NCI-H82 treated with DMSO at 0.1 percent for 48 hours (cell line): Measurements from ENCODE around the gene GAL3ST2.
"Not testable (repeated sequence)": the region's sequence is repeated elsewhere in the genome, so short reads cannot be mapped to it uniquely, and the experiment has no call there.

Experiments used
- DNase-seq: peaks from one replicate; lab custom pipeline; 2025; ENCODE audit not compliant: unreplicated experiment; lab: John Stamatoyannopoulos, UW

The GAL3ST2 gene

GRCh38 chr2:241791385-241791784 is 14.8 kb downstream of the GAL3ST2 start:
- DNase-seq, result not testable (repeated sequence)

GRCh38 chr2:241793385-241793784 is 16.8 kb downstream of the GAL3ST2 start:
- no peak for DNase-seq

GRCh38 chr2:241794250-241794823 is 17.7 kb downstream of the GAL3ST2 start:
- DNase-seq, result no peak

GRCh38 chr2:241795021-241795999 is 18.7 kb downstream of the GAL3ST2 start:
- DNase-seq, result no peak

- DNase-seq, result no peak
These were observed 19.6 kb downstream of the GAL3ST2 start for GRCh38 chr2:241796209-241796608.

GRCh38 chr2:241796610-241797138 is 20.1 kb downstream of the GAL3ST2 start:
- no peak for DNase-seq

GRCh38 chr2:241797441-241798080 is 20.9 kb downstream of the GAL3ST2 start:
- DNase-seq, result no peak

- no peak for DNase-seq
These were observed 21.5 kb downstream of the GAL3ST2 start for GRCh38 chr2:241798081-241798630.

- no peak for DNase-seq
These were observed 22.3 kb downstream of the GAL3ST2 start for GRCh38 chr2:241798631-241799521.

GRCh38 chr2:241799522-241800197 is 23.0 kb downstream of the GAL3ST2 start:
- DNase-seq, result no peak

- not testable (repeated sequence) for DNase-seq
These were observed 23.7 kb downstream of the GAL3ST2 start for GRCh38 chr2:241800198-241800903.

- no peak for DNase-seq
These were observed 25.2 kb downstream of the GAL3ST2 start for GRCh38 chr2:241801611-241802420.

GRCh38 chr2:241802421-241803318 is 26.0 kb downstream of the GAL3ST2 start:
- no peak for DNase-seq

GRCh38 chr2:241803387-241804325 is 27.0 kb downstream of the GAL3ST2 start:
- DNase-seq, result no peak

GRCh38 chr2:241804326-241805229 is 28.0 kb downstream of the GAL3ST2 start:
- no peak for DNase-seq
